ENCODE data around the gene CDH4.

DNA sequence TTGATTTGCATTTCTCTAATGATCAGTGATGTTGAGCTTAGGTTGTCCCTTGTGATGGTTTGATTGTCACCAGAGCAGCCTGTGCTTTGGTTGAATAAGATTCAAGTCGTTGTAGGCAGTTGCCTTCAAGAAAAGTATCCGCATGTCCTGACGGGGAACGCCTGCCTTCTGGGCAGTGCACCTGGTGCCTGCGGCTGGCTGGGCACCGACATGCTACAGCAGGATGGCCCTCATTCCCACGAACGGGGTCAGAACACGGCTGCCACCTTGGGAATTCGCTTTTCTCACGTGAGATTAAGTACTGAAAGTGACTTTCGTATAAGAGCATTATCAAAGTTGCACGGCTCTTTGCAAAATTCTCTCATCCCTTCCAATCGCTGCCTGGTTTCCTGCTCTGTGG is 78.4 kb downstream of the CDH4 start:
- TF ChIP-seq CTCF (IDR thresholded peaks at IDR 0.05; ENCODE audit: extremely low read depth in 1 of 2, insufficient read depth in 1 of 2, low read depth in 1 of 2, low read length in 2 of 2) (no peak), FOS (IDR thresholded peaks at IDR 0.05; ENCODE audit: borderline replicate concordance, insufficient read depth, low read length) (no peak), MYC (IDR thresholded peaks at IDR 0.05; ENCODE audit: low read depth, low read length) (no peak), EZH2 (IDR thresholded peaks at IDR 0.05; ENCODE audit: borderline replicate concordance, low read depth, low read length, severe bottlenecking) (no peak), POLR2AphosphoS5 (IDR thresholded peaks at IDR 0.05; ENCODE audit: insufficient read depth, low read depth, low read length) (no peak), GATA2 (IDR thresholded peaks at IDR 0.05; ENCODE audit: insufficient read depth, insufficient read length, low read depth, low read length) (no peak), MAX (IDR thresholded peaks at IDR 0.05; ENCODE audit: insufficient read depth, insufficient read length) (no peak), POLR2A (IDR thresholded peaks at IDR 0.05; ENCODE audit: low read depth, low read length) (no peak)

Measured in endothelial cell of umbilical vein (primary cell).